ENCODE results near the gene PTGER3. TPM values are rescaled to one million over a fixed set of nuclear protein-coding genes. Genes with fewer than 3 reads are reported as not detected.

The PTGER3 gene
- polyA plus RNA-seq, 1 of the 3 experiments (the other 2 are of a cell fraction), result 1.9 TPM

- TF ChIP-seq FOXJ3 (CRISPR knock-in tag; IDR thresholded peaks at IDR 0.05) (no peak), MAX (IDR thresholded peaks at IDR 0.05; ENCODE audit: low read depth) (no peak), CTCF (IDR thresholded peaks at IDR 0.05) (no peak), YY1 (IDR thresholded peaks at IDR 0.05; ENCODE audit: low read depth) (no peak), EP300 (IDR thresholded peaks at IDR 0.05; ENCODE audit: borderline replicate concordance in 1 of 2, low read depth in 1 of 2, low read length in 1 of 2) (no peak), TAF1 (IDR thresholded peaks at IDR 0.05; ENCODE audit: borderline replicate concordance, low read depth, low read length) (no peak)
Observed at GRCh38 chr1:70961374-70961975, 86.1 kb downstream of the PTGER3 start (continued).

GRCh38 chr1:70948396-70949017 lies 99.1 kb downstream of the PTGER3 start:
- ChIA-PET POLR2A (no interaction called here), CTCF (no interaction called here)
- H3F3A ChIP-seq (replicated peaks; ENCODE audit: insufficient read depth), result no peaks in the 10 kb centered on the region
- H3K9me3 ChIP-seq, result no peaks in the 10 kb centered on the region
- DNase-seq, result no peak
- H3K27ac ChIP-seq (ENCODE audit: low read depth in 2 of 2, low read length in 1 of 2), result no peak overlapping the region
- no peak overlapping the region for H2AFZ ChIP-seq (ENCODE audit: low read depth)
- no peaks in the 10 kb centered on the region for H3K4me1 ChIP-seq (ENCODE audit: control insufficient read depth in 1 of 2, insufficient read depth in 2 of 2, low read depth in 1 of 2, low read length in 1 of 2)
- H3K9ac ChIP-seq, result no peak overlapping the region
- no peaks in the 10 kb centered on the region for H3K27me3 ChIP-seq (ENCODE audit: insufficient read depth)
- H4K20me1 ChIP-seq (ENCODE audit: insufficient read depth), result no peaks in the 10 kb centered on the region
- H3K79me2 ChIP-seq (ENCODE audit: insufficient read depth), result no peaks in the 10 kb centered on the region
- no peak overlapping the region for H3K4me3 ChIP-seq (ENCODE audit: low read depth in 2 of 2, low read length in 1 of 2)
- no peak overlapping the region for H3K4me2 ChIP-seq
- no peaks in the 10 kb centered on the region for H3K36me3 ChIP-seq (replicated peaks in 1 of 2; ENCODE audit: control insufficient read depth in 1 of 2, insufficient read depth in 2 of 2, low read length in 1 of 2)
- H3K9me2 ChIP-seq, result no peaks in the 10 kb centered on the region
- 53% methylated on average over 5 of the region's 5 CpGs for WGBS (ENCODE audit: low lambda C conversion rate)
- TF ChIP-seq TEAD4 (IDR thresholded peaks at IDR 0.05; ENCODE audit: borderline replicate concordance, insufficient read depth) (no peak), EZH2phosphoT487 (IDR thresholded peaks at IDR 0.05; ENCODE audit: borderline replicate concordance, low read depth) (no peak), RCOR1 (IDR thresholded peaks at IDR 0.05; ENCODE audit: low read length) (no peak), SMC3 (IDR thresholded peaks at IDR 0.05; ENCODE audit: low read depth, low read length) (no peak), USF1 (IDR thresholded peaks at IDR 0.05; ENCODE audit: borderline replicate concordance, low read depth) (no peak), MEF2A (IDR thresholded peaks at IDR 0.05; ENCODE audit: borderline replicate concordance, low read depth) (no peak), IRF3 (IDR thresholded peaks at IDR 0.05; ENCODE audit: low read depth, low read length) (no peak), PBX3 (IDR thresholded peaks at IDR 0.05) (no peak), RFX5 (IDR thresholded peaks at IDR 0.05; ENCODE audit: low read length) (no peak), EP300 (IDR thresholded peaks at IDR 0.05; ENCODE audit: borderline replicate concordance in 1 of 2, low read depth in 1 of 2, low read length in 1 of 2) (no peak), ZBTB33 (IDR thresholded peaks at IDR 0.05; ENCODE audit: borderline replicate concordance, low read depth) (no peak), RXRA (IDR thresholded peaks at IDR 0.05; ENCODE audit: borderline replicate concordance, low read depth) (no peak), JUND (IDR thresholded peaks at IDR 0.05) (no peak), ELF1 (IDR thresholded peaks at IDR 0.05) (no peak), USF2 (IDR thresholded peaks at IDR 0.05; ENCODE audit: borderline replicate concordance, low read depth, low read length) (no peak)

All from SK-N-SH (cell line).